GM19043 (cell line): Measurements from ENCODE around the gene OR4N5.
"Not testable (repeated sequence)": the region's sequence is repeated elsewhere in the genome, so short reads cannot be mapped to it uniquely, and the experiment has no call there.

ENCODE experiments used
- ATAC-seq: cut with Tn5 transposase; IDR thresholded peaks from one replicate; pipeline ENCODE4 v1.9.1; 2021; ENCODE audit warnings: low read depth; ENCODE audit not compliant: unreplicated experiment

OR4N5 gene, protein sequence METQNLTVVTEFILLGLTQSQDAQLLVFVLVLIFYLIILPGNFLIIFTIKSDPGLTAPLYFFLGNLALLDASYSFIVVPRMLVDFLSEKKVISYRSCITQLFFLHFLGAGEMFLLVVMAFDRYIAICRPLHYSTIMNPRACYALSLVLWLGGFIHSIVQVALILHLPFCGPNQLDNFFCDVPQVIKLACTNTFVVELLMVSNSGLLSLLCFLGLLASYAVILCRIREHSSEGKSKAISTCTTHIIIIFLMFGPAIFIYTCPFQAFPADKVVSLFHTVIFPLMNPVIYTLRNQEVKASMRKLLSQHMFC

DNA sequence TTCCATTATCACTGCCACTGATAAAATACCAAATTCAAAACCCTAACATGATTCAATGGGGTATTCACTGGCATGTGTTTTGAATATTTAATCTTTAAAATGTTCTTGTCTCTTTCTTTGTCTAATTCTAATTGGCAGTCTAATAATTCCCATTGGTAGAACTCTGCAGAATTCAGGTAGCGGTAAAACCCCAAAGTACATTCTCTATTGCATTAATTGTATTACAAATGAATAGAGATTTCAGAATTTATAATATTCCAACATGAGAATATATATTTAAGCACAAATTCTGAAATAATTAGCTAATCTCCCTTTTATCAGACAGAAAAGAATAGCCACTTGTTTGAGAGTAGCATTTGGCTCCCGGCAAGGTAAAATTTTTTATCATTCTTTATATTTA, at the start of gene OR4N5:
TSS of gene OR4N5 (plus strand) at position 301 of the 400 bp plus-strand sequence. CDS start 4,916 bp downstream, outside the sequence.
- ATAC-seq: no peak

DNA sequence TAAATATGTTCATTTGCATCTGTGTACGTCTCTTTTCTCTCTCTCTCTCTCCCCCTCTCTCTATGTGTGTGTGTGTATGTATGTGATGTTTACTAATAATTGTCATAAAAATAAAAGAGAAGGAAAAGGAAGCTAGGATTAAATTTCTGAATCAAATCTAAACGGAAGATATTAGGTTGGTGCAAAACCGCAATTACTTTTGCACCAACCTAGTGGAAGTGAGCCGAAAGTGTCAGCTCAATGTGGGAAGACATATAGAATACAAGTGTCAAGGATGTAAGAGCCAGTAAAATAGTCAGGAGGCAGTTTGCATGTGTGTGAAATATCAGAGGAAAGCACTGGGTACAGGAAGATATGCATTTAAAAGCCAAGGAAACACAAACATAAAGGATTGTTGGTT, 46.6 kb upstream of the OR4N5 start:
- no peak for ATAC-seq

DNA sequence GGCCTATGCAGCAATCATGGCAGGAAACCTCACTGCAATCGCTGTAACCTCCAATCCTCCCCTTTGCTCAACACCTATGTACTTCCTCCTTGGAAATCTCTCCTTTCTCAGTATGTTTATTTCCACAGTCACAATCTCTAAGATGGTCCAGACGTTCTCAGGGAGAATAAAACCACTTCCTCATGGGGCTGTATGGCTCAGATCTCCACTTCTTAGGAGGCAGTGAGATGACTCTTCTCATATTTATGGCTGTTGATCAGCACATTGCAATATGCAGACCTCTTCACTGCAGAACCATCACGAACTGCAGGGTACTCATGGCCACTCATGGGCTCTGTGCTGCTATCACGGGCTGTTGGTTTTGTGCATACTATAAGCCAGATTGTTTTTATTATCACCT, 45.2 kb upstream of the OR4N5 start:
- no peak for ATAC-seq

DNA sequence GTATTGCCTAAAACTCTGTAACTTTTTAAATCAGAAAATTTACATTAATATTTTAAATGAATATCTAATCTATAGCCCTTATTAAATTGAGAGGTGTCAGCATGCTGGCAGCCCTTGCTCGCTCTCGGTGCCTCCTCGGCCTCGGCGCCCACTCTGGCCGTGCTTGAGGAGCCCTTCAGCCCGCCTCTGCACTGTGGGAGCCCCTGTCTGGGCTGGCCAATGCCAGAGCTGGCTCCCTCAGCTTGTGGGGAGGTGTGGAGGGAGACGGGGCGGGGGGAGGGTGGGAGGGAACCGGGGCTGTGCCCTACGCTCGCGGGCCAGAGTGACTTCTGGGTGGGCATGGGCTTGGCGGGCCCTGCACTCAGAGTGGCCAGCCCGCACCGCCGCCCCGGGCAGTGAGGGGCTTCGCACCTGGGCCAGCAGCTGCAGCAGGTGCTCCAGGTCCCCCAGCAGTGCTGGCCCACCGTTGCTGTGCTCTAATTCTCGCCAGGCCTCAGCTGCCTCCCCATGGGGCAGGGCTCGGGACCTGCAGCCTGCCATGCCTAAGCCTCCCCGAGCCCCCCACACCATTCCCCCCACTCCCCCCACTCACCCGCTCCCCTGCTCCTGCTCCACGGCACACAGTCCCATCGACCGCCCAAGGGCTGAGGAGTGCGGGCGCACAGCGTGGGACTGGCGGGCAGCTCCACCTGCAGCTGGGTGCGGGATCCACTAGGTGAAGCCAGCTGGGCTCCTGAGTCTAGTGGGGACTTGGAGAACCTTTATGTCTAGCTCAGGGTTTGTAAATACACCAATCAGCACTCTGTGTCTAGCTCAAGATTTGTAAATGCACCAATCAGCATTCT, 39.5 kb upstream of the OR4N5 start:
- not testable (repeated sequence) for ATAC-seq

DNA sequence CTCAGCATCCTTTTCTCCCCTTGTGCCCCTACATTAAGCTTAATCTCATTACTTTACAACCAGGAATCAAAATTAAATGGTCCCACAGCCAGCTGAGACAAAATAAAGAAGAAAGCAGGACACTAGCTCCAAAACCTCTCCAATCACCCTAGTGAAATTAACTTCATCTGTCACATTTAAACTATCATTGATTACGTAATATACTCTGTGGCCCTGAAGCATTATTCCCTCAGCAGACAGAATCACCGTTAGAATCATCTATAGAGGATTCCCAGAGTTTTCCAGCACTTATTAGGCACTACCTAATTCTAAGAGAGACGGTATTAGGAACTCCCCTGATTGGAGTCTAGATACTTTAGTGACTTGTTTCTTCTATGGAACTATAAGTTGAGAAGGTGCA, 28.2 kb upstream of the OR4N5 start, which contains the start of gene OR4K17:
TSS of gene OR4K17 (plus strand) at position 302 of the 400 bp plus-strand sequence. CDS start 6,761 bp downstream, outside the sequence.
- no peak for ATAC-seq

DNA sequence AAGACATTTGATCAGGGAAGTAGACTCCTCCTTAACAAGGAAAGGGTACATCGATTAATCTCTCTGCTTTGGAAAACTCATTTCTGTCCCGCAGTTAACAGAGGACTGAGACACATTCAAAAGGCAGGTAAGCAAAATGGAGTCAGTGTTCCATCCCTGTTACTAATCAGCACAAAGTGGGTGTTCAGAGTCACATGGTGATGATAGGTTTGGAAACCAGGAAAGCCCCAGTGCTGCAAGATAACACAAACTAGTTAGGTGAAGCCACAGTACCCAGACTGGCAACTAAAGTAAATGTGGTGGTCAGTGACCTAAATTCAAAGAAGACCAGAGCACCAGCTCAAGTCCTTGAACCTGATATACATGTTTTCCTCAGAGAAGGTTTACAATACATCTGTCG, 26.3 kb upstream of the OR4N5 start:
- no peak for ATAC-seq

DNA sequence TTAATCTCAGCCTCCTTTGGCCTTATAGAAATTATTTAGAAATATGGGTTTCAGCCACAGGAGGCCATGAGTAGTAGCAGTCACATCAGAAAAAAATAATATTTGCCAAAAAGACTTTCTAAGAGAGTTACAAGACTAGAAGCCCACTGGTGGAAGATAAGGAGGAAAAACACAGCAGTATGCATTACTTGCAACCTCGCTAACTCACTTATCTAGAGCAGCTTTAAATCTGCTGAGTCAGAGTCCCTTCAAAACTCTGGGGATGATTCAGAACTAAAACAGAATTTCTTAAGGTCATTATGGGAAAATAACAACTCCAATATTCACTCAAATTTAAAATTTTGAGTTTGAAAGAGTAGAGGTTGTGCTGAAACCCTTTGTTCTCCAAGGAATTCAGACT, 21.9 kb upstream of the OR4N5 start:
- ATAC-seq: no peak

DNA sequence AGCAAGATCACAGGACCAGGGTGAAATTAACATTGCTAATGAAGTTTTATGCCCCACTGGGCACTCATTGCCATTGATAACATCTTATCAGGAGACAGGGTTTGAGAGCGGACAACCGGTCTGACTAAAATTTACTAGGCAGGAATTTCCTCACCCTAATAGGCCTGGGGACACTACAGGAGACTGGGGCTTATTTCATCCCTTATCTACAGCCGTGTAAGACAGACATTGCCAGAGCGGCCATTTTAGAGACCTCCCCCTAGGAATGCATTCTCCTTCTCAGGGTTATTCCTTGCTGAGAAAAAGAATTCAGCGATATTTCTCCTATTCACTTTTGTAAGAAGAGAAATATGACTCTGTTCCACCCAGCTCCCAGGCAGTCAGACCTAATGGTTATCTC, 19.8 kb upstream of the OR4N5 start:
- no peak for ATAC-seq

DNA sequence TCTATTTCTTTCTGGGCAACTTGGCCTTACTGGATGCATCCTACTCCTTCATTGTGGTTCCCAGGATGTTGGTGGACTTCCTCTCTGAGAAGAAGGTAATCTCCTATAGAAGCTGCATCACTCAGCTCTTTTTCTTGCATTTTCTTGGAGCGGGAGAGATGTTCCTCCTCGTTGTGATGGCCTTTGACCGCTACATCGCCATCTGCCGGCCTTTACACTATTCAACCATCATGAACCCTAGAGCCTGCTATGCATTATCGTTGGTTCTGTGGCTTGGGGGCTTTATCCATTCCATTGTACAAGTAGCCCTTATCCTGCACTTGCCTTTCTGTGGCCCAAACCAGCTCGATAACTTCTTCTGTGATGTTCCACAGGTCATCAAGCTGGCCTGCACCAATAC, 5.3 kb downstream of the OR4N5 start:
- no peak for ATAC-seq

DNA sequence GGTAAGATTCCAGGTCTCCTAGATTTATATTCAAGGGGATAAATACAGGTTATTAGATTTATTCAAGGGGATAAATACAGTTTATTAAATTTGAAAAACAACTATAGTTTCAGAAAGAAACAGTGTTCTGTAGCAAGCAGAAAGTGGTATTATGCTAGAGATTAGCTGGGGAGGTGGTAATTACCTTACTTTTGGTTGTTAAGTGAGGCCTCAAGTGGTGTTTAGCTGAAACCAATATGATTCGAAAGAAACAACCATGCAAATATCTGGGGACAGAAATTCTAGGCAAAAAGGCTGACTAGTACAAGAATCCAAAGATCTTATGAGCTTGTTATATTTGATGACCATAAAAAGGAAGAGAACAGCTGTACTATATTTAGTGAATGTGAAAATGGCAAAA, 6.2 kb downstream of the OR4N5 start:
- ATAC-seq: no peak

DNA sequence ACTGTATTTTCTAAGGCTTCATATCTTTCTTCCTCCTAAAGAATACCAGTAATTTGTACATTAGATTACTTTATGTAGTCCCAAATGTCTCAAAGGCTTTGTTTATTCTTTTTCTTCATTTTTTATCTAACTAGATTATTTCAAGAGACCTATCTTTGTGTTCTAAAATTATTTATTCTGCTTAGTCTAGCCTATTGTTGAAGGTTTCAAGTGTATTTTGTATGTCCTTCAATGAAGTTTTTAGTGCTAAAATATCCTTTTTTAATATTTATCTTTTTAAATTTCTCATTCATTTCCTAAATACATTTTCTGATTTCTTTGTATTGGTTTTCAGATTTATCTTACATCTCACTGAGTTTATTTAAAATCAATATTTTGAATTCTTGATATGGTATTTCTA, 25.8 kb downstream of the OR4N5 start:
- ATAC-seq: no peak

DNA sequence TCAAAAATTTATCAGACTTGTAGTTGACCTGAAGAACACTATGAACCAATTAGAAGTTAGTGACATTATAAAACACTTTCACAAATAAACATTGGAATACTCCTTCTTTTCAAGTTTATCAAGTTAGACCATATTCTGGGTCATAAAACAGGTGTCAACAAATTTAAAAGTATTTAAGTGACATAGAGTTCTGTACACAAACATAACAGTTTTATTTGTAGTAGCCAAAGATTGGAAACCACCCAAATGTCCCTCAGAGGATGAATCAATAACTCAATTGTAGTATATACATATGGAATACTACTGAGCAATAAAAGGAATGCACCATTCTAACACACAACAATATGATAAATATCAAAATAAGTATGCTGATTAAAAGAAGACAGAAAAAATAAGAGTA, 28.5 kb downstream of the OR4N5 start:
- no peak for ATAC-seq

DNA sequence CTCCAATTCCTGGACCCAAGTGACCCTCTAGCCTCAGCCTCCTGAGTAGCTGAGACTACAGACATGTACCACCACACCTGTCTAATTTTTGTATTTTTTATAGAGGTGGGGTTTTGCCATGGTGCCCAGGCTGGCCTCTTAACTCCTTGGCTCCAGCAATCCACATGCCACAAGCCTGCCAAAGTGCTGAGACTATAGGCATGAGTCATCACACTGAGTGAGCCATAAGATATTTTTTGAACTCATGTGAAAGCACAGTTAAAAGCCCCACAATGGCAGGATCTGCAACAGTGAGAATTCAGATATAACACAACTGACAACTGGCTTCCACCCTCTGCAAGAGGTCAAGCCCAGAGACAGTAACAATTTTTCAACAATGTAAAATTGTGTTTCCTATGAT, 31.2 kb downstream of the OR4N5 start:
- ATAC-seq: not testable (repeated sequence)

DNA sequence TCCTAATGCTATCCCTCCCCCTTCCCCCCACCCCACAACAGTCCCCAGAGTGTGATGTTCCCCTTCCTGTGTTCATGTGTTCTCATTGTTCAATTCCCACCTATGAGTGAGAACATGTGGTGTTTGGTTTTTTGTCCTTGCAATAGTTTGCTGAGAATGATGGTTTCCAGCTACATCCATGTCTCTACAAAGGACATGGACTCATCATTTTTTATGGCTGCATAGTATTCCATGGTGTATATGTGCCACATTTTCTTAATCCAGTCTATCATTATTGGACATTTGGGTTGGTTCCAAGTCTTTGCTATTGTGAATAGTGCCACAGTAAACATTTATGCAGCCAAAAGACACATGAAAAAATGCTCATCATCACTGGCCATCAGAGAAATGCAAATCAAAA, 35.6 kb downstream of the OR4N5 start:
- ATAC-seq: not testable (repeated sequence)

DNA sequence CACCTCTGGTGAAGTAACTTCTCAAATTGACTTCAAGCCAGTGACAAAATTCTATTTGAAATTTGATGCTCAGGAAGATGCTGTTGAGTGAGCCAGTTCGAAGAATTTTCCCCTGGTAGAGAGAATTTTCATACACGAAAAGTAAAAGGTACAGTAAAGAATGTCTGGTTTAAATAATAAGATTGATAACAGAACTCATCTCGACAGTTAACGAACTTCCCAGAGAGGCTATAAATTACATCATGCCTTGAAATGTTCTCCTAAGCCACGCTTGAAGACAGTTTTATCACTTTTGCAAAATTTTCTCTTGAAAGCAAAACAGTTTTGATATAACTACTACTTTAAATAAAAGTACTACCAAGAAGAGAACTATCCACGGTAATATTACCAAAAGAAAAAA, 37.7 kb downstream of the OR4N5 start:
- ATAC-seq: no peak

DNA sequence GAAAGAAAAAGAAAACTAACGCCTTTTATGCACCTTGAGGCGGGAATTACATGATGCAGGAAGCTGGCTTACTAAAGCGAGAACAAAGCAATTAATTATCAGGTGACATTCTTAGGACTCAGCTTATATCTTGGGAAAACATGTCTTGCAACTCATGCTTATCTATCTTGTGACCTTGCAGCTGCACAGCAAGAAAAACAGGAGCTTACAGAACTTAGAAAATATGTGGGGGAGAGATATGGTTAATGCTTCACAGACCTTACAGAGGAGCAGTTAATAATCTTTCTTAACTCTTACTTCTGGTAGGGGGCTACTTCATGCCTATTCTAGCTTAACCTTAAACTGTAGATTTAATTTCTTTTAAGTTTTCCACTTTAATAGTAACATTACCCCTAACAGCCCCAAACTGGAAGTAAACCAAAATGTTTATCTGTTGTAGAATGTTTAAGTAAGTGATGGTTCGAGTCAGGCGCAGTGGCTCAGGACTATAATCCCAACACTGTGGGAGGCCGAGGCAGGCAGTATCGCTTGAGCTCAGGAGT, 38.9 kb downstream of the OR4N5 start:
- ATAC-seq: no peak

DNA sequence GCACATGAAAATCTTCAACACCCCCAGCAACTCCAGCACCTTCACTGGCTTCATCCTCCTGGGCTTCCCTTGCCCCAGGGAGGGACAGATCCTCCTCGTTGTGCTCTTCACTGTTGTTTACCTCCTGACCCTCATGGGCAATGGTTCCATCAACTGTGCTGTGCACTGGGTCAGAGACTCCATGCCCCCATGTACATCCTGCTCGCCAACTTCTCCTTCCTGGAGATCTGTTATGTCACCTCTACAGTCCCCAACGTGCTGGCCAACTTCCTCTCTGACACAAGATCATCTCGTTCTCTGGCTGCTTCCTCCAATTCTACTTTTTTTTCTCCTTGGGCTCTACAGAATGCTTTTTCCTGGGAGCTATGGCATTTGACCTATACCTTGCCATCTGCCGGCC, 40.6 kb downstream of the OR4N5 start:
- no peak for ATAC-seq

DNA sequence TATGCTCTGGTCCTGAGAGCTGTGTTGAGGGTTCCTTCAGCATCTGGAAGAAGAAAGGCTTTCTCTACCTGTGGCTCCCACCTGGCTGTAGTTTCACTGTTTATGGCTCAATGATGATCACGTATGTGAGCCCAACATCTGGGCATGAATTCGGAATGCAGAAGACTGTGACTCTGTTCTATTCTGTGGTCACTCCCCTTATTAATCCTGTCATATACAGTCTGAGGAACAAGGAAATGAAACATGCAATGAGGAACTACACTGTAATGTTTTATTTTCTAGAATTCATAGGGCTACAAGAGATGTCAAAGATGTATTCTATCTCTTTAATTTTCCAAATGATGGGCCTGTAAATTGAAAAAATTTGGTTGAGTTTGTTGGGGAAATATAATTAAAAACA, 41.3 kb downstream of the OR4N5 start:
- ATAC-seq: no peak

DNA sequence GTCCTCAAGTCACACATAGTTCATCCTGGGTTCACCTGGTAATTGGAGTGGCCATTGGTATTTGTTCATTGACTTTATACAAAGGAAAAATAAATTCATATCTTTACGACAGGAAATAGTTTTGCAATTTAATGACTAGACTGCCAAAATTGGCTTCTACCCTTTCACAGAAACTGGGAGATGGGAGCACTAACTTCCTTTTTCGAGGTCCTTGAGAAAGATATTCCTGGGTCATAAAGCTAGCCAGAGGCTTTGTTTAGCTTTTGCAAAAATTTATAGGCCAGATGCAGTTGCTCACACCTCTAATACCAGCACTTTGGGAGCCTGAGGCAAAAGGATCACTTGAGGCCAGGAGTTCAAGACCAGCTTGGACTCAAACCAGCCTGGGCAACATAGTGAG, 41.9 kb downstream of the OR4N5 start:
- ATAC-seq: no peak

DNA sequence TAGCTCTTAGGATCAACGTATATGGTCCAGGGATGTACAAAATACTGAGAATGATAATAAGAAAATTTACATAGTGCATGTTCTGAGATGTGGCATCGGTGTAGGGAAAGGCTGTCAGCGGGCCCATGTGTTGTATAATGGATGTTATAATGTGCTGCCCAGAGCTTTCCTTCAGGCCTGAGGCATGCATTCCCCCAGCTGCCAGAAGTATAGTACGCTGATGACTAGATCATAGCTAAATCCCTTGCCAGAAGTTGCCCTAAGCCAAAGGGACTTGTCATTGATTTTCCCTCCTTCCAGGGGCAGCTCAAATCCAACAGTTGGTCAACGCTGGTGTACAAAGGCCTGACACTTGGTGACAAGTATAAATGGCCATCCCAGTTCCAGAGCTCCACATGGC, 45.6 kb downstream of the OR4N5 start:
- ATAC-seq: no peak

DNA sequence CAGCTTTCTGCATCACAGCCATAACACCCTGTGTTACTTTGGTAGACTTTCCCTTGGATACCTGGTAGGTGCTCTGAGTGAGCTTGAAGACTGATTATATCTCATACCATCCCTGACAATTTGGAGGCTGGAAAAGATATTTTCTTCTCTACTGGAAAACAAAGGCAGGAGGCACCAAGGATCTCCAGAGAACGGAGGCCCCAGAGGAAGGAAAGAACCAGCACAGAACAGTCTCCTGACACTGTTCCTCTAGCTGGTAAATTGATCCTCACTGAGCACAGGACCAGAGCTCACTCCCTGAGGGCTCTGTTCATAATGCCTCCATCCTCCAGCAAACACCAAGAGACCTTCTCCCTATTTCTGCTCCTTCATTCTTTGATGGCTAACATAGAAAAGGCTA, 52.0 kb downstream of the OR4N5 start, which contains the start of gene OR11G2:
TSS of gene OR11G2 (plus strand) at position 301 of the 400 bp plus-strand sequence. CDS start 6,542 bp downstream, outside the sequence.
- no peak for ATAC-seq
